Choroid plexus epithelial cell (primary cell): ENCODE data around the gene IFITM2.

ENCODE experiments used
- DNase-seq: peaks from one replicate; pipeline ENCODE4 v3.0.0-alpha.2; 2010; ENCODE audit warnings: low read depth
- H3K4me3 ChIP-seq: 2 replicates; pipeline ENCODE4 v1.5.1; 2011; ENCODE audit warnings: low read depth, mild to moderate bottlenecking, control low read depth, low read length, moderate library complexity
- TF ChIP-seq, protein P1 (sequence below): conservative IDR thresholded peaks from 2 replicates; pipeline ENCODE4 v1.5.1; 2011; ENCODE audit warnings: low read depth, mild to moderate bottlenecking, control low read depth, inconsistent platforms, low read length, moderate library complexity

Gene IFITM2

DNA sequence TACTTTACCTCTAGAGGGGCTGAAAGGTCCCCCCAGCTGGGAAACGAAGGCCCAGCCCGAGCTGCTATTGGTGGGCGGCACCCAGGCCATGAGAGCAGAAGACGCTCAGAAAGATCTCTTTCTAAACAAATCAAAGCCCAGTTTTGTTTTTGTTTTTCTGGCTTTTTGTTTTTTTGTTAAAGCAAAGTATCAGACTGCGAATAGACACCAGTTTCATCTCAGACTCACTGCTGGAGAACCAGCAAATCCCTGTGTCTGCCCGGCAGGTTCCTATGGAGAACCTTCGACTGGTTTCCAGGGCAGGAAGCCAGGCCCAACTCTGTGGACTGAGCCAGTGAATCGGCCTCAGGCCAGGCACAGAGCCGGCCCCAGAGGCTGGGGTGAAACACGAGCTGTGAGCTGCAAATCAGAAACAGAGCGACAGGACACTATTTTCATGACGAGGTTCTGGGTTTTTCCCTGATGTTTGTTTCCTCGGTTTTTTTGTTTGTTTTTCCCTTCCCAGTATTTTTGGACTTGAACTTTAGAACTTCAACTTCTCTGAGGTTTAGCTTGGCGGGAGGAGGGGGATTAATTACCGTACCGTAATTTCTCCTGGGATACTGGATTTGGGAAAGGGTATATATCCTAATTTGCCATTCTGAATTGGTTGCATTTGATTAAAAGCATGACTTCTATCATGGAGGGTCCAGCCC is 45.7 kb downstream of the IFITM2 start:
- peak; percentile 91 for DNase-seq
- TF ChIP-seq, protein P1, sequence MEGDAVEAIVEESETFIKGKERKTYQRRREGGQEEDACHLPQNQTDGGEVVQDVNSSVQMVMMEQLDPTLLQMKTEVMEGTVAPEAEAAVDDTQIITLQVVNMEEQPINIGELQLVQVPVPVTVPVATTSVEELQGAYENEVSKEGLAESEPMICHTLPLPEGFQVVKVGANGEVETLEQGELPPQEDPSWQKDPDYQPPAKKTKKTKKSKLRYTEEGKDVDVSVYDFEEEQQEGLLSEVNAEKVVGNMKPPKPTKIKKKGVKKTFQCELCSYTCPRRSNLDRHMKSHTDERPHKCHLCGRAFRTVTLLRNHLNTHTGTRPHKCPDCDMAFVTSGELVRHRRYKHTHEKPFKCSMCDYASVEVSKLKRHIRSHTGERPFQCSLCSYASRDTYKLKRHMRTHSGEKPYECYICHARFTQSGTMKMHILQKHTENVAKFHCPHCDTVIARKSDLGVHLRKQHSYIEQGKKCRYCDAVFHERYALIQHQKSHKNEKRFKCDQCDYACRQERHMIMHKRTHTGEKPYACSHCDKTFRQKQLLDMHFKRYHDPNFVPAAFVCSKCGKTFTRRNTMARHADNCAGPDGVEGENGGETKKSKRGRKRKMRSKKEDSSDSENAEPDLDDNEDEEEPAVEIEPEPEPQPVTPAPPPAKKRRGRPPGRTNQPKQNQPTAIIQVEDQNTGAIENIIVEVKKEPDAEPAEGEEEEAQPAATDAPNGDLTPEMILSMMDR = no peak
- H3K4me3 ChIP-seq = no peak overlapping the region

DNA sequence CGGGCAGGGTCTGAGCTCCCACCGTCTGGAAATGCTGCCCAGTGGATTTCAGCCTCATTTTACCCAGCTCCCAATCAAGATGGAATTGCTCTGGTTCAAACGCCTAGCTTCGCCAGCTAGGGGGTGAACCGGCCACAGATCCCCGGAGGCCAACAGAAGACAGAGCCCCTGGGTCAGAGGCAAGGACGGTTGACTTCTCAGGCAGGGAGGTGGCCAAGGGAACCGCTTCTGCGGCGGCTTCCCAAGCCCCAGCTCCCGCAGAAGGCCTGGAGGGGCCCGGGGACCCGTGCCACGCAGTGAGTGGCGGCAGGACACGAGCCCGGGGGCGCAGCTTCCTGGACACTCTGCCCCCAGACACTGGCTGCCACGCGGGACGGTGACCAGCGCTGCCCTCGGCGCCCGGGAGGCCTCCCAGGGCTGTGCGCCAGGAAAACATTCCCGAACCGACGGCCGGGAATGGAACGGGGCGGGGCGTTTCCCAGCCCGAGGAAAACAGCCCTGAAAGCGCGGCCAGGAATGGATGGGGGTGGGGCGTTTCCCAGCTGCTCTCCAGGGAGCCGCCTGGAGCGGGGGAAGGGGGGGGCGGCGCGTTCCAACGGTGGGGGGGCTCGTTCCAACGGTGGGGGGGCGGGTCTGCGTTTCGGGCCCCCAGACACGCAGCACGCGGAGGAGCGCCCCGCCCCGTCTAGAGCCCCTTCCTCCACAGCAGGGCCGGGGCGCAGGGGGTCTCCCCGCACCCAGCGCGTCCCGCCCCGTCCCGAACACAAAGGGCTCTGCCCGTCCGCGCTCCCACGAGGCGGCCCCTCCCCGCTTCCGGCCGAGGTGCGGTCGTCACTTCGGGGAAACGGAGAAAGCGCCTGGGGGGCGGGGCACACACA is 48.2 kb downstream of the IFITM2 start:
- DNase-seq = peak; percentile 98
- H3K4me3 ChIP-seq = peak overlapping the region; percentile 43
- TF ChIP-seq, protein P1 = no peak

DNA sequence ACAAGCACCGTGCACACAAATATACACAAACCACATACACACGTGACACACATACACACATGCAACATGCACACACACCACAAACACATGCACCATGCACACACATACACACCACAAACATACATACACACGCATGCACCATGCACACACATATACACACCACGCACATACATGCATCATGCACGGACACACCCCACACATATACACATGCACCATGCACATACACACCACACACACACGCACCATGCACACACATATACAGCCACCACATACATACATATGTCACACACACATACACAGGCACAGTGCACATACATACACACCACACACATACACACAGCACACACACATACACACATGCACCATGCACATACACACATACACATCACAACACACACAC is 49.0 kb downstream of the IFITM2 start:
- DNase-seq = no peak
- TF ChIP-seq, protein P1 = no peak

DNA sequence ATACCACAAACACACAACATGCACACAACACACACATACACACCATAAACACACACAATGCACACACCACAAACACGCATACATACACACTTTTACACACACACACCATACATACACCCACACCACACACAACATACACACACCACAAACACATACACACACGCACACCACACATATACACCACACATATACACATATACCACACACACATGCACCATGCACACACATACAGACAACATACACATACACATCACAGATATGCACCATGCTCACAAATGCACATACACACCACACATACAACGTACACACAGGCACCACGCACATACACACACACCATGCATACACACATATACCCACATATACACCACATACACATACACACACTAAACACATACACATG is 50.0 kb downstream of the IFITM2 start:
- TF ChIP-seq, protein P1 = no peak
- DNase-seq = no peak
- H3K4me3 ChIP-seq = no peak overlapping the region

More for the DNA sequence above, 49.0 kb downstream of the IFITM2 start:
- H3K4me3 ChIP-seq = no peak overlapping the region

DNA sequence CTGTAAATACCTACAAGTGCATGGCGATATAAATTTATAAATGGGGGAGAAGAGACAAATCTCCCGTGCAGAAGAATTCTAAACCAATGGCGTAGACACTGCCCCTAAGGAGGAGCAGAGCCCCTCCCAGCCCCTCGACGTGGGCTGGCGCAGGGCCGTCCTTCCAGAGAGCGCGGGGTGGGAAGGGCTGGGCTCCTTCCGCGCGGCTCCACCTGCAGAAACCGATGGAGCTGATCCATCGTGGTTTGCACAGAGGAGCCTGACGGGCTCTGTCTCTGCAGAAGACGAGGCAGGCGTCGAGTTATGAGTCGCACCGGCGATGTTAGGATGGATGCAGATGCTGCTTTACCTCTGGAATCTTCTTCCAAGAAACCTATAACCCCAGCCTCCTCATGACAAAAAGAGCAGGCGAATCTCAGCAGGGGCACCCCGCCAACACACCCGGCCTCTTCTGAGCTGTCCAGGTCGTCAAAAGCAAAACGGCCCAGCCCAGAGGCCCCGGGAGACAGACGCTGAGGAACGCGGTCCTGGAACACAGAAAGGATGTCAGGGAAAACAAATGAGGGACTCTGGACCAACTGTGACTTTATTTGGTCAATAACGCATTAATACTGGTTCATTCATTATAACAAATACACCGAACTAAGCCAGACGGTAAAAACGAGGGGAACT is 50.6 kb downstream of the IFITM2 start:
- no peak for DNase-seq
- TF ChIP-seq, protein P1 = no peak
- H3K4me3 ChIP-seq = no peak overlapping the region
